ENCODE measurements around the gene NCOR1.
"Not testable (repeated sequence)": the region's sequence is repeated elsewhere in the genome, so short reads cannot be mapped to it uniquely, and the experiment has no call there.

NCOR1 gene

DNA sequence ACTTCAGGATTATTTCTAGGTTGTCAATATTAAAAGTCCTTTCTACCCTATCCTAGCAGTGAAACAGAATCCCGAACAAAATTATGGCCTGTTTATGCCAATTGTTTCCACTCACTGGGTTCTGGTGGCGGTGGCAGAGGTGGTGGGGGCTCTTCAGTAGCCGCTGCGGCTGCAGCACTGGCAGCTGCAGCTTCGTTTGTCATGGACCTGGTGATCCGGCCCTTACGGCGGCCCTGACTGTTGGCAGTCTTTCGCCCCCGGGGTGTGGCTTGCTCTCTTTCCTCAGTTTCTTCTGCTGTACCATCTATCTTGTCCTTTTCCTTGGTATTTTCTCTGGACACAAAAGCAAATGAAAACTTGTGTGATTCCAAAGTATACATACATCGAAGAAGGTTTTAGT is 94.4 kb downstream of the NCOR1 start:
- H3K4me2 ChIP-seq (ENCODE audit: low read depth, low read length): no peak overlapping the region
- no peak overlapping the region for H3K4me3 ChIP-seq (ENCODE audit: low read length)
- H2AFZ ChIP-seq (ENCODE audit: low read length): no peak overlapping the region
- H3K9me3 ChIP-seq (replicated peaks; ENCODE audit: insufficient read depth, low read length): no peaks in the 10 kb centered on the region
- no peak overlapping the region for H3K9ac ChIP-seq (ENCODE audit: low read length)
- no peak for DNase-seq
- peaks cover 3% of the 10 kb centered on the region; the same call in 1 of the 2 replicates for H3K36me3 ChIP-seq (replicated peaks; ENCODE audit: insufficient read depth, low read length)
- TF ChIP-seq, protein P1, sequence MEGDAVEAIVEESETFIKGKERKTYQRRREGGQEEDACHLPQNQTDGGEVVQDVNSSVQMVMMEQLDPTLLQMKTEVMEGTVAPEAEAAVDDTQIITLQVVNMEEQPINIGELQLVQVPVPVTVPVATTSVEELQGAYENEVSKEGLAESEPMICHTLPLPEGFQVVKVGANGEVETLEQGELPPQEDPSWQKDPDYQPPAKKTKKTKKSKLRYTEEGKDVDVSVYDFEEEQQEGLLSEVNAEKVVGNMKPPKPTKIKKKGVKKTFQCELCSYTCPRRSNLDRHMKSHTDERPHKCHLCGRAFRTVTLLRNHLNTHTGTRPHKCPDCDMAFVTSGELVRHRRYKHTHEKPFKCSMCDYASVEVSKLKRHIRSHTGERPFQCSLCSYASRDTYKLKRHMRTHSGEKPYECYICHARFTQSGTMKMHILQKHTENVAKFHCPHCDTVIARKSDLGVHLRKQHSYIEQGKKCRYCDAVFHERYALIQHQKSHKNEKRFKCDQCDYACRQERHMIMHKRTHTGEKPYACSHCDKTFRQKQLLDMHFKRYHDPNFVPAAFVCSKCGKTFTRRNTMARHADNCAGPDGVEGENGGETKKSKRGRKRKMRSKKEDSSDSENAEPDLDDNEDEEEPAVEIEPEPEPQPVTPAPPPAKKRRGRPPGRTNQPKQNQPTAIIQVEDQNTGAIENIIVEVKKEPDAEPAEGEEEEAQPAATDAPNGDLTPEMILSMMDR (IDR thresholded peaks at IDR 0.05; ENCODE audit: low read length): no peak
- TF ChIP-seq EZH2phosphoT487 (IDR thresholded peaks at IDR 0.05; ENCODE audit: low read length): no peak
- no peaks in the 10 kb centered on the region for H3K79me2 ChIP-seq (ENCODE audit: low read length)
- no peaks in the 10 kb centered on the region for H4K20me1 ChIP-seq (ENCODE audit: insufficient read depth, low read length)
- no peaks in the 10 kb centered on the region for H3F3A ChIP-seq (ENCODE audit: insufficient read depth, low read length)
- no peaks in the 10 kb centered on the region for H3K9me2 ChIP-seq (replicated peaks; ENCODE audit: insufficient read depth, low read length)
- no peaks in the 10 kb centered on the region for H3K4me1 ChIP-seq (ENCODE audit: low read length)
- H3K27me3 ChIP-seq (replicated peaks; ENCODE audit: insufficient read depth, low read length): no peaks in the 10 kb centered on the region
- no peak overlapping the region for H3K27ac ChIP-seq (ENCODE audit: low read length)

GRCh38 chr17:16117149-16117548 is 98.2 kb downstream of the NCOR1 start:
- no peaks in the 10 kb centered on the region for H3K9me3 ChIP-seq (replicated peaks; ENCODE audit: insufficient read depth, low read length)
- H3K4me3 ChIP-seq (ENCODE audit: low read length): no peak overlapping the region
- H3K4me1 ChIP-seq (ENCODE audit: low read length): no peaks in the 10 kb centered on the region
- no peaks in the 10 kb centered on the region for H3K79me2 ChIP-seq (ENCODE audit: low read length)
- H3F3A ChIP-seq (ENCODE audit: insufficient read depth, low read length): no peaks in the 10 kb centered on the region
- H3K9me2 ChIP-seq (replicated peaks; ENCODE audit: insufficient read depth, low read length): no peaks in the 10 kb centered on the region
- no peaks in the 10 kb centered on the region for H4K20me1 ChIP-seq (ENCODE audit: insufficient read depth, low read length)
- H3K27me3 ChIP-seq (replicated peaks; ENCODE audit: insufficient read depth, low read length): no peaks in the 10 kb centered on the region
- DNase-seq: no peak
- peaks cover 3% of the 10 kb centered on the region; the same call in 1 of the 2 replicates for H3K36me3 ChIP-seq (replicated peaks; ENCODE audit: insufficient read depth, low read length)
- TF ChIP-seq, protein P1 (IDR thresholded peaks at IDR 0.05; ENCODE audit: low read length): no peak
- TF ChIP-seq EZH2 (optimal IDR thresholded peaks at IDR 0.05; ENCODE audit: low read depth, low read length) (no peak), EZH2phosphoT487 (IDR thresholded peaks at IDR 0.05; ENCODE audit: low read length) (no peak)
- no peak overlapping the region for H2AFZ ChIP-seq (ENCODE audit: low read length)
- no peak overlapping the region for H3K27ac ChIP-seq (ENCODE audit: low read length)
- no peak overlapping the region for H3K4me2 ChIP-seq (ENCODE audit: low read depth, low read length)
- no peak overlapping the region for H3K9ac ChIP-seq (ENCODE audit: low read length)

DNA sequence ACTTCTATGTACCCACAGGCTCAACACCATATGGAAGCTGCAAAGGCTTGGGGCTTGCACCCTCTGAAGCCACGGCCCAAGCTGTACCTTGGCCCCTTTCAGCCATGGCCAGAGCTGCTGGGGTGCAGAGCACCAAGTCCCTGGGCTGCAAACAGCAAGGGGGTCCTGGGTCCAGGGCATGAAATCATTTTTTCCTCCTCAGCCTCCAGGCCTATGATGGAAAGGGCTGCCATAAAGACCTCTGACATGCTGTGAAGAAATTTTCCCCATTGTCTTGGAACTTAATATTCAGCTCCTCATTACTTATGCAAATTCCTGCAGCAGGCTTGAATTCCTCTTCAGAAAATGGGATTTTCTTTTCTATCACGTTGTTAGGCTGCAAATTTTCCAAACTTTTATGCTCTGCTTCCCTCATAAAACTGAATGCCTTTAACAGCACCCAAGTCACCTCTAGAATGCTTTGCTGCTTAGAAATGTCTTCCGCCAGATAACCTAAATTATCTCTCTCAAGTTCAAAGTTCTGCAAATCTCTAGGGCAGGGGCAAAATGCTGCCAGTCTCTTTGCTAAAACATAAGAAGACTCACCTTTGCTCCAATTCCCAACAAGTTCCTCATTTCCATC is 100.1 kb downstream of the NCOR1 start:
- DNase-seq; H2AFZ ChIP-seq (ENCODE audit: low read length); H3K4me1 ChIP-seq (ENCODE audit: low read length); H3K4me2 ChIP-seq (ENCODE audit: low read depth, low read length); H4K20me1 ChIP-seq (ENCODE audit: insufficient read depth, low read length); H3K27me3 ChIP-seq (replicated peaks; ENCODE audit: insufficient read depth, low read length); H3K9me2 ChIP-seq (replicated peaks; ENCODE audit: insufficient read depth, low read length); H3K4me3 ChIP-seq (ENCODE audit: low read length); H3F3A ChIP-seq (ENCODE audit: insufficient read depth, low read length); H3K27ac ChIP-seq (ENCODE audit: low read length); H3K9ac ChIP-seq (ENCODE audit: low read length); H3K36me3 ChIP-seq (replicated peaks; ENCODE audit: insufficient read depth, low read length); H3K79me2 ChIP-seq (ENCODE audit: low read length); H3K9me3 ChIP-seq (replicated peaks; ENCODE audit: insufficient read depth, low read length): not testable (repeated sequence)

DNA sequence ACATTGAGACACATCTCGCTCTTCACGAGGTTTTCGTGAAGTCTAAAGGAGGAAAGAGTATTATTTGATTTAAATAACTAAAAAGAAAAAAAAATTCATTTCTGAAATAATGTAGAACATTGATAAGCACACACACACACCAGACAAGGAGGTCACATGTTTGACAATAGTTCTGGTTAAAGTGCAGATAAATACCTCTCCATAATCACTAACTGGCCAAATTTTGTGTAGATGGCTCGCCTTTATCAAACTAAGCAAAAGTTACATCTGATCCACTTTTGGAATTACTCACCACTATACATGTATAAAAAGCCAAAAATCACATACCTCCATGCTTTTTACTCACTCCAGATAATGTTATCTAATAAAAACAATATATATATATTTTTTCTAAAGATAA is 106.5 kb downstream of the NCOR1 start:
- no peak overlapping the region for H2AFZ ChIP-seq (ENCODE audit: low read length)
- no peaks in the 10 kb centered on the region for H3K4me1 ChIP-seq (ENCODE audit: low read length)
- no peak overlapping the region for H3K4me2 ChIP-seq (ENCODE audit: low read depth, low read length)
- H3K9me3 ChIP-seq (replicated peaks; ENCODE audit: insufficient read depth, low read length): no peaks in the 10 kb centered on the region
- H3K27me3 ChIP-seq (replicated peaks; ENCODE audit: insufficient read depth, low read length): no peaks in the 10 kb centered on the region
- no peaks in the 10 kb centered on the region for H4K20me1 ChIP-seq (ENCODE audit: insufficient read depth, low read length)
- H3F3A ChIP-seq (ENCODE audit: insufficient read depth, low read length): 0 out of 2 replicates have a peak, but pooled peaks cover 3% of the 10 kb centered on the region
- no peak for TF ChIP-seq EZH2 (optimal IDR thresholded peaks at IDR 0.05; ENCODE audit: low read depth, low read length)
- TF ChIP-seq, protein P1 (IDR thresholded peaks at IDR 0.05; ENCODE audit: low read length): no peak
- no peak for TF ChIP-seq EZH2phosphoT487 (IDR thresholded peaks at IDR 0.05; ENCODE audit: low read length)
- H3K9ac ChIP-seq (ENCODE audit: low read length): no peak overlapping the region
- no peaks in the 10 kb centered on the region; the same call in 1 of the 2 replicates for H3K79me2 ChIP-seq (ENCODE audit: low read length)
- no peak for DNase-seq
- H3K36me3 ChIP-seq (replicated peaks; ENCODE audit: insufficient read depth, low read length): no peaks in the 10 kb centered on the region; the same call in 1 of the 2 replicates
- no peak overlapping the region for H3K4me3 ChIP-seq (ENCODE audit: low read length)
- no peak overlapping the region for H3K27ac ChIP-seq (ENCODE audit: low read length)
- no peaks in the 10 kb centered on the region for H3K9me2 ChIP-seq (replicated peaks; ENCODE audit: insufficient read depth, low read length)
